Hematopoietic multipotent progenitor cell treated with erythropoietin and hydrocortisone succinate and interleukin-3 and kit ligand, for 6 days (in vitro differentiated cells): Measurements from ENCODE around the gene PPA1.
A peak's percentile ranks its signal among the peaks of the same experiment; 100 is the strongest.
"Not testable (repeated sequence)": the region's sequence is repeated elsewhere in the genome, so short reads cannot be mapped to it uniquely, and the experiment has no call there.

Experiments
- DNase-seq: peaks from one replicate; pipeline ENCODE4 v3.0.0-alpha.2; 2015

The PPA1 gene

DNA sequence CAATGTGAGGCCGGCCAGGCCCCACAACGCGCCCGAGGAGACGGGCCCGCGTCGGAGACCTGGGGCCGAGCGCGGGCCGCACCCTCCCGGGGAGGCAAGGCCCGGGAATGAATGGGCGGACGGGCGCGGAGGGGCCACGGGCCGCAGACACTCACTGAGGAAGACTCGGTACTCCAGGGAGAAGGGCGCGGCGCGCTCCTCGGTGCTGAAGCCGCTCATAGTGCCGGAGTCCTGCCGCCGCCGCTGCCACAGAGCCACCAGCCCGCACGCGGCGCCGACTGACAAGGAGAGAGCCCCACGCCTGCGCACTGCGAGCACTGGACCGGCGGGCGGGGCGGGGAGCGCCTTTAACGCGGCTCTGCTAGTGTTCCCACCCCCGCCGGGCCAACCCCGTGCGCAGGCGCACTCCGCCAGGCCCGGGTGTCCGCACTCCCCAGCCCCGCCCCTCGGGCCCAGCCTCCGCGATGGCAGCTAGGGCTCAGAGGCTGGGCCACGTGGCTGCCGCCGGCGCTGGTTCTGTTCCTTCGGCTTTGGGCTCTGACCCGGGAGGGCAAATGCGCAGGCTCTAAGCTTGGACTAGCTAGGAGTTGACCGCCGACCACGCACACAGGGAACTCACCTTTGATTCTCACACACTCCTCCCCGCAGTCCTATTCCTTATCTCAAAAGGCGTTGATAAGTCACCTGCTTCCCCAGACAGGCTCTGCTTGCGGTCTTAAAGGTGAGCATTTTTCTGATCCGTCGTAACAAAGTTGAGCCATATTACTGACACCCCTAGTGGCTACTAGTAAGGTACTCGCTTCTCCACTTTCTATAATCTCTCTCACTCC, at the start of gene PPA1:
Gene PPA1 (minus strand): TSS at position 321 of the 830 bp plus-strand sequence. CDS start 102 bp downstream, at position 219.
- peak; percentile 98 for DNase-seq

DNA sequence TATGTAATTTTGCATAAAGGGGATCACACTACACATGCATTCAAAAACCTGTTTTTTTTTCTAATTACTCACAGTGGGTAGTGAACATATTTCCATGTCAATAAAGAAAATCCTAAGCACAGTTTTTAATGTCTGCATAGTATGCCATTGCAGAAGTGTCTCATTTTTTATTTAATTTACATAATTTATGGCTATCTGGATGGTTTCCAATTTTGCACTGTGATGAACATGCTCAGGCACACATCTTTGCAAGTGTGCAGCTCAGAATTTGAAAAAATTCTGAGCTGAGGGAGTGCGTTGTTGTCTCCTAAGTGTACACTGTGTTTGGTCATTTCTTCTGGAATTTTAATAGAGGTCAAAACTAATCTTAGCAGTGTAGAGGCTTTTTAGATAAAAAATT, 48.4 kb upstream of the PPA1 start:
- no peak for DNase-seq

DNA sequence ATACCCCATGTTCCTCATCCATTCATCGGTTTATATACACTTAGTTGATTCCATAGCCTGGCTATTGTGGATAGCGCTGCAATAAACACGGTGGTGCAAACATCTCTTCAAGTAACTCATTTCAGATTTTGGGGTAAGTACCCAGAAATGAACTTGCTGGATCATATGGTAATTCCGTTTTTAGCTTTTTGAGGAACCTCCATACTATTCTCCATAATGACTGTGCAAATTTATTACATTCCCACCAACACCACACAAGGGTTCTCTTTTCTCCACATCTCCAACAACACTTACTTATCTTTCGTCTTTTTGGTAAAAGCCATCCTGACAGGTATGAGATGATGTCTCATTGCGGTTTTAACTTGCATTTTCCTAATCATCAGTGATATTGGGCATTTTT, 46.9 kb upstream of the PPA1 start:
- DNase-seq = no peak

DNA sequence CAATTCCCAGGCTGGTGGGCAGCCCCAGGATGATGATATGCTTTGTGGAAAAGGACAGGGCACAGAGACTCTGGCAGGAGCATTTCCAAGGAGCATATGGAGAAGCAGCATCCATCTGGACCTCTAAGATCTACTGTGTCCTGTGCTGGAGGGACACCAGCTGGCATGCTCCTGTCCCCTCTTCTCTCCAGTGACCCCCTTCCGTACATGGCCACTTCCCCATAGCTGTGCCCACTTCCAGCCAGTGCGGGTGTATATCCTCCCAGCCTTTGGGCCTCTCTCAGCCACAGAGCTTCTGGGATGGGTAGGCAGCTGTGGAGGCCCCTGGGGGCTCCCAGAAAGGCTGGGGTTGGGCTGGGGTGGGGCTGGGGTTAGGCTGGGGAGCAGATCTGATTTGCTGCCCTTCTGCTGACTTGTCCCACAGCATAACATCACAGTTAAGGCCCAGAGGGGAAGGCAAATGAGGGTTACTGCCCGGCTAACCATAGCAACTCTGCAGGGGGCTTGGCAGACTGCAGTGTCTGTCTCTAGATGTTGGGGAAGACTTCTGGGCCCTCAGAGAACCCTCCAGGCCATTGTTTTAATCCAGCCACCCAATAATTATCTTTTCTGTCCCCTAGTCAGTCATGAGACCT, 44.3 kb upstream of the PPA1 start:
- no peak for DNase-seq

DNA sequence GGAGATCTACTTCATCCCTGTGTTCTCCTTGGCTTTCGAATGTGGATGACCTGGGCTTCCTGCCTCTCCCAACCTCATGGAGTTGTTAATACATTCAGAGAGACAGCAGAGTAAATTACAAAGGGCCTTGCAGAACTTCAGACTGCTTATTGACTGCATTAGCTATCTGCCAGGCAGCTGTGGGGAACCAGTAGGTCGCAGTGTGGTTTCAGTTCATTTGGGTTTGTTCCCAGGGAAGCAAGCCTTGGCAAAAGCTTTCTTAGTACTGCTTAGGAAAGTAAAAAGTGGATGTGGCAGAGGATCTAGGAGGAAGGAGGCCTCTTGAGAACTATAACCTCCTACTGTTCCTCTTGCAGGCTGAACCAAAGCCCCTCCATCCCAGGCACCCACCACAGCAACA, 41.4 kb upstream of the PPA1 start:
- no peak for DNase-seq

DNA sequence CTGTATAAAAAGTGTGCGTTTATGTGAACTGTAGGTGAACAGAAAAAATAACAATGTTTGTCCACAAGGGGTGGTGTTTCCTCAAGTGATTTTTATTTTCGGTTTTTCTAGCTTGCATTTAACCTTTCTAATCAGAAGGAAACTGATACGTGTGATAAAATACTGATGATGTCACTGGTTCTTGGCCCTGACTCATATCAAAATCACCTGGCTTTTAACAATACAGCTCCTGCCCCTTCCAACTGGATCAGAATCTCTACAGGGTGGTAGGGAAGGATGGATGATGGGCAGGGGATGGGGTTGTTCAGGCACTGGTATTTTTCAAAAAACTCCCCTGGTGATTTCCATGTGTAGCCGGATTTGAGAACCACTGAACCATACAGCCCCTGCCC, 39.7 kb upstream of the PPA1 start:
- peak; percentile 61 for DNase-seq

DNA sequence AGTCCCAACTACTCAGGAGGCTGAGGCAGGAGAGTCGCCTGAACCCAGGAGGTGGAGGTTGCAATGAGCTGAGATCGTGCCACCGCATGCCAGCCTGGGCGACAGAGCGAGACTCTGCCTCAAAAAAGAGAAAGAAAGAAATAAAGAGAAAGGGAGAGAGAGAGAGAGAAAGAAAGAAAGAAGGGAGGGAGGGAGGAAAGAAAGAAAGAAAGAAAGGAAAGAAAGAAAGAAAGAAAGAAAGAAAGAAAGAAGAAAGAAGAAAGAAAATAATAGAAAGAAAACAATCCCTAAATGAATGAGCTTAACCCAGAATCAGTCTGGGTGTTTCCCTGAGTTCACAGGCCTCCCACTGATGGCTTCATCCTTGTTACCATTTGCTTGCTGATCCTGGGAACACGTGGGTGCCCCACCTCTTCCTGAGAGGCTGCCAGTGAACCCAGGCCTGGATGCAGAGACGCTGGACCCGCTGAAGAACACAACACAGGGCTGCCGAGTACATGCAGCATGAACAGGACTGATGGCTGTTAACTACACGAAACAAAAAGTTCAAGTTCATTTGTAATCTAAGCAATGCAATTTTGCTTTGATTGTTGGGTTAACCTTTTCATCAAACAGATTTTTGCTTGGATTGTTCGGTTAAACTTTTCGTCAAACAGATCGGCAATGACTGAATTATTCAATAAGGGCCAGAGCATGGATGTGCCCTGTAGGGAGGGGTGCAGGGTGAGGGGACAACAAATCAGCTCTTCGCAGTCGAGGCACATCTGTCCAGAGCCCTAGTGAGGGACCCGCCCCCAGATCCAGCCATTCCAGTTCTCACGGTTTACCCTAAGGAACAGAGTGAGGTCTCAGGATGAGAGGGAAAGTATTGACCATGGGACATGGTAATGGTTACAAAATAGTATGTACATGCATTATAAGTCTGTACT, 39.0 kb upstream of the PPA1 start:
- DNase-seq = no peak

DNA sequence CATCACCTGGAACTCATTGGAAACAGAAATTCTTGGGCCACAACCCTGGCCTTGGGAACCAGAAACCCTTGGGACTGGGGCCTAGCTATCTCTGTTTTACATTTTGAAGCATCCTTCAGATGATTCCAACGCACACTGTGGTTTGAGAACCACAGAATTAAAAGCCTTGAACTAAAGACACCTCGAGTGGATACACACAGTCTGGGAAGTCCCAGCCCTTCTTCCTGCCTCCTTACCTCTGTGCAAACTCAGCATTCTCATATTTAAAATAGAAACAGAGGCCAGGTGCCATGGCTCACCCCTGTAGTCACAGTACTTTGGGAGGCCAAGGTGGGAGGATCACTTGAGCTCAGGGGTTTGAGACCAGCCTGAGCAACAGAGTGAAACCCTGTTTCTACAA, 37.7 kb upstream of the PPA1 start:
- no peak for DNase-seq

DNA sequence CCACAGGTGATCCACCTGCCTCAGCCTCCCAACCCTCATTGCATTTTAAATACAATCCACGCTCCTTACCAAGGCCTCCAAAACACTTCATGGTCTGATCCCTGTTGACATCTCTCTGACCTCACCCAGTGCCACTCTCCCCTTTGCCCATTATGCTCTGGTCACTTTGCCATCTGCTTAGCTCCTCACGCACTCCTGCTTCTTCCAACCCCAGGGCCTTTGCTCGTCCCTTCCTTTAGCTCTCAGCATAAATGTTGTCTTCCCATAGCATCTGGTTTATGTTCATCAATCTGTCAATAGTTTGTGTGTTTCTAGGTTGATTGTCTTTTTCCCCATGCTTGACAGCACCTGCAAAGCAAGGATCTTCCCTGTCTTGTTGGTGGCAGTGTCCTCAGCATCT, 36.5 kb upstream of the PPA1 start:
- no peak for DNase-seq

DNA sequence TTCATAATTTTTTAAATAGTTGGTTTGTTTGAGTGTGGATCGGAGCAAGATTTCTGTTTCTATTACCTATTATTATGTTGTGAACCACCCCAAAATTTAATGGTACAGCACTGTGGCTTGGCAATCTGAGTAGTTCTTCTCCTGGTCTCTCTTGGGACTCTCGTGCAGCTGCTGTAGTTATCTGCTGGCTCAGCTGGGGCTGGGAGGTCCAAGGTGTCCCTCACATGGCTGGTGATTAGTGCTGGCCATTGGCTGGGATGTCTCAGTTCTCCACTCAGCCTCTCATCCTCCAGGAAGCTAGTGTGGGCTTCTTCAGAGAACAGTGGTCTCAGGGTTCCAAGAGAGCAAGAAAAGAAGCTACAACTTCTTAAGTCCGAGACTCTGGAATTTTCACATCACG, 35.1 kb upstream of the PPA1 start:
- no peak for DNase-seq

DNA sequence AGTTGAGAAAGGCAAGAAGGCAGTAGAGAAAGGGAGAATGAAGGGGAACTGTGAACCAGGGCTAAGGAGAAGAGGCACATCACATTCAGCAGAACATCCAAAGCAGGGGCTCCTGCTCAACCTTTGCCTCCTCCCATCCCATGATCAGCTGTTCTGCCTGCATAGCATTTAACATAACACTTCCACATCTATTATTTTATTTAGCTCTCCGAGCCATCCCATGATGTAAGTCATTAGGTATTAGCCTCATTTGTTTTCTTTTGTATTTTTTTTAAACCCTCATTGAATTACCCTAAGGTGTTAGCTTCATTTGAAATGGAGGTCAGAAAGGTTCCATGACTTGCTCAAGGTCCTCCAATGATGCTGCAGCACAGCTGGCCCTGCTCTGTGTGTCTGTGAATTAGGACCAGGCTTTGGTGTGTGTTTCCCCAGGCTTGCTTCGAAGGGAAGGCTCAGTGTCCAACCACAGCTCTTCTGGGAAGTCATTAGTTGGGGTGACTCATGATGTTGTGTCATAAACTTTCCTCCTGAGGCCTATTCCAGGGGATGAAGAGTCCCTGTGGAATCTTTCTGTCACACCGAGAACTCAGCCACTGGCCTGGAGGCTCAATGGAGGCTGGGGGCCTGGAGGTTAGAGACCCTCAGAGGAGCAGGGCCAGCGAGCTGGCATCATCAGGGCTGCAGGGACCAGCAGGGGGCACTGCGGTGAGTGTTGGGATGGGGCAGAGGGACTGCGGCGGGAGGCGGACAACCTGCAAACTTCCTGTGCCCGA, 34.1 kb upstream of the PPA1 start:
- DNase-seq = peak; percentile 34

DNA sequence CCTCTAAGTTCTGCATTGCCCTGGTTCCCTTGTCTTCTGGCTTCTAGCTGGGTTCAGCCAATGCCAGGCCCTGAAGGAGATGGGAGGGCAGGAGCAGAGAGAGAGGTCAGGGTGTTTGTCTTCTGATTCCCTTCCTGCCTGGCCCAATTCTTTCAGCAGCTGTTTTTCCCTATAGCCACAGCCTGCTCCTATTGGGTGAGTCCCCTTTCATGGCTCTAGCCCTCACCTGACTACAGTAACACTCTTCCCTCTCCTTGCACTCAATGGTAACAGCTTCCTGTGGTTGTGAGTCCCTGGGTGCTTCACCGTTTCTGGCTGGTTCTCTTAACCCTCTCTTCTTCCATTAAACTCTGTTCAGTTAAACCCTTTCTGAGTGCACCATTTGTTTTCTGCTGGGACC, 33.5 kb upstream of the PPA1 start:
- no peak for DNase-seq

DNA sequence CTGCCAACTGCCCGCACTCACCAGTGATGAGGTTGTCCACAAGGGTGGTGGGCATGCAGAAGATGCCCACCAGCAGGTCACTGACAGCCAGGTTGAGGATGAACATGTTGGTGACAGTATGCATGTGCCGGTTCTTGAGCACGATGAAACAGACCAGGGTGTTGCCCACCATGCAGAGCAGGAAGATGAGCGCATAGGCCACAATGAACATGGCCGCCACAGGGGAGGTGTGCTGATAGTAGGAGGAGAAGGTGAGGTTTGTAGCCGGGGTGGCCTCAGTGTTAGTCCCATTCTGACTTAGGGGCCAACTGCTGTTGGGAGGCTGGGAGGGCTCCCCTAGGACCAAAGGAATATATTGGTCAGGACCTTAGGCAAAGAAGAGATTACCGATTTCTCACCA, 32.8 kb upstream of the PPA1 start:
- DNase-seq = no peak

DNA sequence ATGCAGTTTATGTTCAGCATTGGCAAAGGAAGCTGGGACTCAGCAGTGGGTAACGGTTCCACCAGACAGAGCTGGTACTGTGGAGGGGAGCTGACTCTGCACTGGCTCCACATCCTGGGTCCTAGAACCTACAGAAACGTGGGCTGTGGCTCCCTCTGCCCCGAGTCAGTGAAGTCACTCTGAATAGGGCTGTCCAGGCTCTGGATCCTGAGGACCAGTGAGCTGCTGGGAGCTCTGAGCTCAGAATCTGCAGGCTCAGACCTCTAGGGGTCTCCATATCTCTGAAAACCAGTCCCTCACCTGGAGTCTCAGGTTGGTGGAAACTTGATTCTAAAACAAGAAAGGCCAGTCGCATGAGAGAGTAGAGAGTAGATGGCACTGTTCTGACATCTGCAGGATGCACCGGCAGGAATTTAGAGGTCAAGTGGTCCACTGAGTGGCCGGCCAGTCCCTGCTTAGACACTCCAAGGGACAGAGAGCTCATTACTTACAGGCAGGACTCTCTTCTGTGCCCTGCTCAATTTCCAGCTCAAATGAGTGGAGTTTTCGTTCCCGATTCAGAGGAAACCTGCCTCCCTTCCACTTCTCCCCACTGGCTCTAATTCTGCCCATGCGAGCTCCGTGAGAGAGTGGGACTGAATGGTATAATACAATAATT, 31.9 kb upstream of the PPA1 start:
- peak; percentile 47 for DNase-seq

DNA sequence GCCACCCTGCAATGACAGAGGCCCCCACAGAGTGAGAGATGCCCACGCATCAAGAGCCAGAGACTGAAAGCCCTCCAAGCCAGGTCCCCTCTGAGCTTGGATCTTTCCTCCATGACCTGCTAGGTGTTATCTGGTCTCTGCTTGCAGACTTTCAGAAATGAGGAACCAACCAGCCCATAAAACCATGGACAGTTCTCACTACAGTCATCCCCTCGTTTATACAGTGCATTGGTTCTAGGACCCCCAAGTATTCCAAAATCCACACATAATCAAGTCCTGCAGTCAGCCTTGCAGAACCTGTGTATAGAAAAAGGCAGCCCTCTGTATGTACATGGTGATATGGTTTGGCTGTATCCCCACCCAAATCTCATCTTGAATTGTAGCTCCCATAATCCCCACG, 27.5 kb upstream of the PPA1 start:
- no peak for DNase-seq

DNA sequence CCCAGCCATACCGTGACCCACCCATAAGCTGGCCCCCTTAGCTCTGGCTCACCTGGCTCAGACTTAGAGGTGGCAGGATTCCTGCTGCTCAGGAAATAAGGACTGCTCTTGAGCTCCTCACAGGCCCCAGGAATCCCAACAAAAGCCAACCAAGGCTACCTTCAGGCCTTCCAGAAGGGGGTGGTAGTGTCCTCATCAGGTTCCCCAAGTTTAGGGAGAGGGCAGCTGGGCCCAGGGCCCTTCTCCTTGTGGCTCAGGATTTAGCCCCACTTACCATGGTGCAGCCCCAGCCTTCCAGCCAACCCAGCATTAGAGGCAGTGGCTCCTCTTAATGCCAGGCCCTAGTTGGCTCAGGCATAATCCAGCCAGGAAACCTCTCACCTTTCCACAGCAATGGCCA, 27.0 kb upstream of the PPA1 start:
- peak; percentile 10 for DNase-seq

DNA sequence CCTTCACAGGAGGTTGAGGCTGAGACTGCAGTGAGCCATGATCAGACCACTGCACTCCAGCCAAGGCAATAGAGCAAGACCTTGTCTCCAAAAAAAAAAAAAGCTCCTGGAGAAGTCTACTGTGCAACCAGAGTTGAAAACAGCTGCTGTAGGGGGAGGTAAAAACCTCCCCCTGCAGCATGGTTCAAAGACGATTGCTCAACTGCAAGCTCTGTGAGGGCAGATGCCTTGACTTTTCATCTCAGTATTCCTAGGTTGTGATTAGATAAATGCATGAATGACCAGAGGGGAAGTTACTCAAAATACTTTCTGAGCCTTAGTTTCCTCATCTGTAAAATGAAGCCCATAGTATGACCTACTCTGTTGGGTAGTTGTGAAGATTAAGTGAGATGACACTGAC, 25.0 kb upstream of the PPA1 start:
- DNase-seq = no peak

DNA sequence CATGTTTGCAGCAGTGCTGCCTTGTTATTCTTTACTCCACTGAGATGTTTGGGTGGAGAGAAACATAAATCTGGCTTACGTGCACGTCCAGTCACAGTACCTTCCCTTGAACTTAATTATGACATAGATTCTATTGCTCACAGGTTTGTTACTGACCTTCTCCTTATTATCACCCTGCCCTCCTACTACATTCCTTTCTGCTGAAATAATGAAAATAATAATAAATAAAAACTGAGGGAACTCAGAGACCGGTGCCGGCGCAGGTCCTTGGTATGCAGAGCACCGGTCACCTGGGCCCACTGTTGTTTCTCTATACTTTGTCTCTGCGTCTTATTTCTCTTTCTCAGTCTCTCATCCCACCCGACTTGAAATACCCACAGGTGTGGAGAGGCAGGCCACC, 24.6 kb upstream of the PPA1 start:
- DNase-seq = not testable (repeated sequence)

DNA sequence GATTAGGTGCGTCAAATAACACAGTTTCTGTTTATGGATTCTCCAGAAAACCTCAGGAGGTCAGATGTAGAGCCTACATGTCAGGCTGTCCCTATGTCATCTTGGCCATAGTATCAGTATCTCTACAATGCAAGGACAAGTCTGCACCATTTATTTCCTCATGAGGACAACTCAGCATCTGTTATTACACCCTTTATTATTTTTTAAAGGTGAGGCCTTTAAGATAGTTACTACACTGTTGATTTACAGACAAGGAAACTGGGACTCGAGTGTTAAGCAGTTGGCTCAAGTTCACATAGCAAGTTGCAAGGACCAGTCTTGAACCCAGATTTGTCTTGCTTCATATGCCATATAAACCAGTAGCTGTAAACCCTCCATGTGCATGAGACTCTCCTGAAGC, 23.2 kb upstream of the PPA1 start:
- no peak for DNase-seq

DNA sequence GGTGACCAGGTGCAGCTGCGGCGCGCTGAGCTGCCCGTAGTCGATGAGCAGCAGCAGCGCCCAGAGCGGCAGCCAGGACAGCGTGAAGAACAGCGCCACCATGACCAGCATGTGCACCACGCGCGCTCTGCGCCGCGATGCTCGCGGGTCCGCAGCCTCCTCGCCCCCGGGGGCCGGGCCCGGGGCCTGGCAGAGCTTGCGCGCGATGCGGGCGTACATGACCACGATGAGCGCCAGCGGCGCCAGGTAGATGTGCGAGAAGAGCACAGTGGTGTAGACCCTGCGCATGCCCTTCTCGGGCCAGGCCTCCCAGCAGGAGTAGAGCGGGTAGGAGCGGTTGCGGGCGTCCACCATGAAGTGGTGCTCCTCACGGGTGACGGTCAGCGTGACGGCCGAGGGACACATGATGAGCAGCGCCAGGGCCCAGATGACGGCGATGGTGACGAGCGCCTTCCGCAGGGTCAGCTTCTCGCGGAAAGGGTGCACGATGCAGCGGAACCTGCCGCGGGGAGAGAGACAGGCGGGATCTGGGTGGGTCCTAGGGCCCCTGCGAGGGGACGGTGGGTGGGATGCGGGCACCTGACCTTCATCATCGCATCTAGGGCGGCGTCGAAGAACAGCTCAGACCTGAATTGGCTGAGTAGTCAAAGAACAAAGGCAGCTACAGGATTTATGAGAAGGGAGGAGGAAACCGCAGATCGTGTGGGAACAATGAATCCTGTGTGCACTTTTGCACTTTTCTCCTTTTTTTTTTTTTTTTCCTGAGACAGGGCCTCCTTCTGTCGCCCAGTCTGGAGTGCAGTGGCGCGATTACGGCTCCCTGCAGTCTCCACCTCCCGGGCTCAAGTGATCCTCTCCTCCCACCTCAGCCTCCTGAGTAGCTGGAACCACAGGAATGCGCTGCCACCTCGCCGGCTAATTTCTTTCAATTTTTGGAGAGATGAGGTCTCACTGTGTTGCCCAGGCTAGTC, 22.4 kb upstream of the PPA1 start:
- DNase-seq = peak; percentile 34

DNA sequence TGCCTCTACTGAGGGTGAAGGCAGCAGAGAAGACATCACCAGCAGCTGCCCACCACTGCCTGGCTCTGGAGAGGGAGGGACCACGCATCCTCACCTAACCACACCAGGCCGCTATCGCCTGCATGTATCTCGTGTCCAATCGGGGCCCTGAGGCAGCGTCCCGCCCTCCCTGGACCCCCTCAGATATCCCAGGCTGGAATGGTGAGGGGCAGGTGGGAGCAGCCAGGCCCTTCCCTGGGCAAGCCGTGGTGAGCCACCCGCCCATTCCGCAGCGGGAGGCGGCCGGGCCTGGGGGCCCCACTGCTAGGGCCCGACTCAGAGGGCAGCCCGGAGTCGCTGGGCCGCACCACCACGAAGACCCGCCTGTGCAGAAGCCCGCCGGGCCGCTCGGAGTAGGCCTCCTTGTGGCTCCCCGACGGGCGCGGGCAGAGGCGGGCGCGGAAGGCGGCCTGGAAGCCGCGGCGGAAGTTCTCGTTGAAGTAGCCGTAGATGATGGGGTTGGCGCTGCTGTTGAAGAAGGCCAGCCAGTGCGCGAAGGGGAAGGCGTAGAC, 21.6 kb upstream of the PPA1 start:
- DNase-seq = no peak
